Peyer's patch (tissue), 4 donors: ENCODE results near the gene PSMG4. TPM values are rescaled to one million over a fixed set of nuclear protein-coding genes. Genes with fewer than 3 reads are reported as not detected.

Experiments
- DNase-seq, 3 donors: peaks; one replicate each; pipeline ENCODE4 v3.0.0-alpha.2; 2017 to 2019
- H3K27ac ChIP-seq, 4 donors: fragments of 200-600 bp; sonication (generic); one replicate each; pipeline ENCODE4 v1.5.1; 2016 to 2019
- H3K27me3 ChIP-seq, 2 donors: fragments of 200-600 bp; sonication (generic); one replicate each; pipeline ENCODE4 v1.5.1; 2019
- H3K36me3 ChIP-seq, 3 donors: fragments of 200-600 bp; sonication (generic); one replicate each; pipeline ENCODE4 v1.5.1; 2016 to 2019
- H3K4me1 ChIP-seq, 4 donors: fragments of 200-600 bp; sonication (generic); one replicate each; pipeline ENCODE4 v1.5.1; 2016 to 2019
- H3K4me3 ChIP-seq, 4 donors: fragments of 200-600 bp; sonication (generic); 1 replicate in 3 of 4; 2 replicates in 1 of 4; pipeline ENCODE4 v1.5.1; 2016 to 2019; ENCODE audit warnings: mild to moderate bottlenecking in 1 of 4
- H3K9me3 ChIP-seq, 4 donors: fragments of 200-600 bp; sonication (generic); one replicate each; pipeline ENCODE4 v1.5.1; 2016 to 2019; ENCODE audit warnings: mild to moderate bottlenecking in 1 of 4
- POLR2A ChIP-seq, 2 donors: fragments of 450-650 bp; IDR thresholded peaks; one replicate each; pipeline ENCODE4 v1.5.1; 2017; ENCODE audit warnings: antibody characterized with exemption in 2 of 2, mild to moderate bottlenecking in 2 of 2, moderate library complexity in 2 of 2
- total RNA-seq, 4 donors: library from RNA; depleted of rRNA; stranded (reverse); fragments of >200 nt; gene quantifications; one replicate each; pipeline ENCODE4 v1.1.0, GENCODE V29; 2016
- TF ChIP-seq, protein P1 (sequence below), 6 experiments: fragments of 450-650 bp in 4 of 6; fragments of 200-600 bp in 2 of 6; sonication (generic) in 1 of 6; IDR thresholded peaks; one replicate each; pipeline ENCODE4 v1.5.1; 2017 to 2019; ENCODE audit warnings: antibody characterized with exemption in 6 of 6, mild to moderate bottlenecking in 3 of 6, moderate library complexity in 1 of 6

The PSMG4 gene
- total RNA-seq, 4 donors from 2014 or later = 6.6 to 16.8 (median 15.9) TPM

DNA sequence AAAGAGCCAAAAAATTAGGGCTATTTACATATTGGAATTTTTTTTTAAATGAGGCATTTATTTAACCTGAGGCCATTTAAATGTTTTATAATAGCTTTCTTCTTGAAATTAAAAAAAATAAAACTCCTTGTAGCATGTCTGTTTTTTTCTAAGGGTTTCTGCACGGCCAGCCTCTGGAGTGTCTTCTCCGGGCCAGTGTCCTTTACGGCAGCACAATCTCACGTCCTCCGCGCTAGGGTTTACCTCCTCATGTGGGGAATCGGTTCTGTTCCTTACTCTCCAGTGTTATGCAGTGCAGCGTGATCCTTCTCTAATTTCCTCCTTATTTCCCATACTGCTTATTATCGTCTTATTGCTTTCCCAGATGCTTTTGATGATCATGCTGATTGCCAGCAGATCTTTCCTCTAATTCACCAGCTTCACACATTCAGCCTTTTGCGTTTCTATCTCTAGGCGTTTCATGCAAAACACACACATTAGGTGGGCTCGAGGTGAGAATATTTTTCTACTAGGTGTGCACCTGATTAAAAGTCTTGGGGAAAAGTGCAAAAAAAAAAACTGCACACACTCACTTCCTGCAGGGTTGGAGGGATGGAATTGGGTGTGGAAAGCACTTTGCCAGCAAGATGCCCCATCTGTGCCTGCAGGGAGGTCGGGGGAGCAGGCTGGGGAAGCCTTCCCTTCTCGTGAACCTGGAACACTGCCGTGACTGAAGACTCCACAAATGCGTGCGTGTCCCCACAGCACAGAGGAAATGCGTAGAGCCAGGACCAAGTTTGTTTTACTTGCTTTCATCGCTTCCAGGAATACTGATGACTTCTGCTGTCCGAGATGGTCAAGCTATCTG, 56.1 kb downstream of the PSMG4 start:
- Histone ChIP-seq H3K4me1 (no peaks in the 10 kb centered on the region), H3K27ac (no peak overlapping the region), H3K36me3 (peaks cover 0 to 22% (median 0%) of the 10 kb centered on the region in 3 donors), H3K4me3 (no peak overlapping the region), H3K27me3 (no peaks in the 10 kb centered on the region), H3K9me3 (no peaks in the 10 kb centered on the region)
- no peak for DNase-seq
- TF ChIP-seq, protein P1, sequence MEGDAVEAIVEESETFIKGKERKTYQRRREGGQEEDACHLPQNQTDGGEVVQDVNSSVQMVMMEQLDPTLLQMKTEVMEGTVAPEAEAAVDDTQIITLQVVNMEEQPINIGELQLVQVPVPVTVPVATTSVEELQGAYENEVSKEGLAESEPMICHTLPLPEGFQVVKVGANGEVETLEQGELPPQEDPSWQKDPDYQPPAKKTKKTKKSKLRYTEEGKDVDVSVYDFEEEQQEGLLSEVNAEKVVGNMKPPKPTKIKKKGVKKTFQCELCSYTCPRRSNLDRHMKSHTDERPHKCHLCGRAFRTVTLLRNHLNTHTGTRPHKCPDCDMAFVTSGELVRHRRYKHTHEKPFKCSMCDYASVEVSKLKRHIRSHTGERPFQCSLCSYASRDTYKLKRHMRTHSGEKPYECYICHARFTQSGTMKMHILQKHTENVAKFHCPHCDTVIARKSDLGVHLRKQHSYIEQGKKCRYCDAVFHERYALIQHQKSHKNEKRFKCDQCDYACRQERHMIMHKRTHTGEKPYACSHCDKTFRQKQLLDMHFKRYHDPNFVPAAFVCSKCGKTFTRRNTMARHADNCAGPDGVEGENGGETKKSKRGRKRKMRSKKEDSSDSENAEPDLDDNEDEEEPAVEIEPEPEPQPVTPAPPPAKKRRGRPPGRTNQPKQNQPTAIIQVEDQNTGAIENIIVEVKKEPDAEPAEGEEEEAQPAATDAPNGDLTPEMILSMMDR (IDR thresholded peaks at IDR 0.05) = no peak
- TF ChIP-seq POLR2A (IDR thresholded peaks at IDR 0.05) = no peak

DNA sequence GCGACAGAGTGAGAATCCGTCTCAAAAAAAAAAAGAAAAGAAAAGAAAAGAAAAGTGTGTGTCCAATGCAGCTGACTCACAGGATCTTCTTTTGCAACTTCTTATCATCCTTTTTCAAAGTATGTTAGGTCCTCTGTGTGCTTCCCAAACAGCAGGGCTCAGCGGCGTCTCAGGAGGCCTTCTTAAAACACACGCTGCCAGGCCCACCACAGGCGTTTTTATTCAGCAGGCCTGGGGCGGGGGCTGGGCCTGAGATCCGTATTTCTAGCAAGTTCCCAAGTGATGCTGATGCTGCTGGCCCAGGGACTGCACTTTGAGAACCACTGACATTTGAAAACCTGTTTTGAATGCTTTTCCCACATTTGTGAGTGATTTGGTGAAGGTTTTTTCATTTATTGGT, 57.1 kb downstream of the PSMG4 start:
- Histone ChIP-seq H3K9me3 (no peaks in the 10 kb centered on the region), H3K4me1 (no peaks in the 10 kb centered on the region), H3K4me3 (no peak overlapping the region), H3K36me3 (peaks cover 0 to 32% (median 0%) of the 10 kb centered on the region in 3 donors), H3K27me3 (no peaks in the 10 kb centered on the region), H3K27ac (no peak overlapping the region)
- TF ChIP-seq, protein P1 (IDR thresholded peaks at IDR 0.05) = no peak
- TF ChIP-seq POLR2A (IDR thresholded peaks at IDR 0.05) = no peak
- no peak for DNase-seq

DNA sequence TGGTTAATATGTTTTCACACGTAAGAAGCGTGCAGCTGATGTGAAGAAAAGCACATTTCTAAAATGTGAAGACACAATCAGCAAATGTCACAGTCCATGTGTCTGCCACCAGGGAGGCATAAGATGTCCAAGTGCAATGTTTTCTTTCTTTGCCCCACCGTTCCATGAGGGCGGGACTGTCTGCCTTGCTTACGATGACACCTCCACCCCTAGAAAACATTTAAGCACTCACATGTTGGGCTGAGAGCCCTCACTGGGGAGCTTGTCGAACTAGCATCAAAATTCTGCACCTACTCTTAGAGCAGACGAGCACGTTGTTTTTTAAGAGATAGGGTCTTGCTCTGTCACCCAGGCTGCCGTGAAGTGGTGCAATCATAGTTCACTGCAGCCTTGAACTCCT, 57.6 kb downstream of the PSMG4 start:
- no peaks in the 10 kb centered on the region for H3K4me1 ChIP-seq
- no peak for TF ChIP-seq POLR2A (IDR thresholded peaks at IDR 0.05)
- TF ChIP-seq, protein P1 (IDR thresholded peaks at IDR 0.05) = no peak
- H3K36me3 ChIP-seq = peaks cover 0 to 36% (median 0%) of the 10 kb centered on the region in 3 donors
- H3K27ac ChIP-seq = no peak overlapping the region
- no peaks in the 10 kb centered on the region for H3K9me3 ChIP-seq
- H3K27me3 ChIP-seq = no peaks in the 10 kb centered on the region
- DNase-seq = no peak
- no peak overlapping the region for H3K4me3 ChIP-seq

DNA sequence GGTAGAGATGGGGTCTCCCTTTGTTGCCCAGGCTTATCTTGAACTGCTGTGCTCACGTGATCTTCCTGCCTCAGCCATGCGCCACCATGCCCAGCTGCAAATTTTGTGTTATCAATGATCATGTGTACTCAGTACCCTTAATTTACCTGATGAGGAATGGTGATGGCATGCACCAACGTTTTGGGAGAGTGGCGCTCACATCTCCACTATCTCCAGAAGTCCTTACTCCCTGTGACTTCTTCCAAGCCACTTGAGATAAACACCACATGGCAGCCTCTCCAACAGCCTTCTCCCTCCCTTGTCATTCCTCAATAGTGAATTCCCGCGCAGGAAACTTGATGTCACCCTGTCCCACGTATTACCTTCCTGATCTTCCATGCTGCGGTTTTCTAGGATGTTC, 58.1 kb downstream of the PSMG4 start:
- no peak for DNase-seq
- Histone ChIP-seq H3K4me1 (no peaks in the 10 kb centered on the region), H3K9me3 (no peaks in the 10 kb centered on the region), H3K4me3 (no peak overlapping the region), H3K27me3 (no peaks in the 10 kb centered on the region), H3K36me3 (peaks cover 0 to 39% (median 0%) of the 10 kb centered on the region in 3 donors), H3K27ac (no peak overlapping the region)
- TF ChIP-seq, protein P1 (IDR thresholded peaks at IDR 0.05) = no peak
- TF ChIP-seq POLR2A (IDR thresholded peaks at IDR 0.05) = no peak

Other genes with a start within 250 kb of the PSMG4 start
- 10 to 100 TPM; 38.5 to 48.7 (median 40.8) TPM for gene RIPK1, start 190.5 kb upstream of the PSMG4 start, total RNA-seq
- gene BPHL, start 140.2 kb upstream of the PSMG4 start, total RNA-seq = 10 to 100 TPM; 21.5 to 73.1 (median 68.2) TPM
- 10 to 100 TPM; 13.2 to 61.6 (median 47.6) TPM for gene TUBB2A, start 101.4 kb upstream of the PSMG4 start, total RNA-seq
- 1 to 10 TPM; 2.4 to 7.4 (median 4.5) TPM for gene TUBB2B, start 31.3 kb upstream of the PSMG4 start, total RNA-seq
- 100 to 1,000 TPM in 2 of 4 donors, 10 to 100 TPM in 2; 22.3 to 145 (median 91.6) TPM for gene SLC22A23, start 198.1 kb downstream of the PSMG4 start, total RNA-seq